WTC11 (cell line): Measurements from ENCODE around the gene SMAD3. TPM values are rescaled to one million over a fixed set of nuclear protein-coding genes. Genes with fewer than 3 reads are reported as not detected.

Experiments
- ATAC-seq: fragments of 200-7000 bp; cut with Tn5 transposase; 2 replicates; pipeline ENCODE4 v1.10.0; 2021; ENCODE audit warnings: mild to moderate bottlenecking, moderate library complexity
- CTCF ChIA-PET: fragments of 300-600 bp; sonication (Branson Sonifier 250); formaldehyde crosslinking; loops from one replicate; lab custom pipeline; 2021; ENCODE audit warnings: antibody characterized with exemption; lab: Charles Lee
- POLR2A ChIA-PET: fragments of 350-600 bp; sonication (Branson Sonifier 250); formaldehyde crosslinking; loops from one replicate; lab custom pipeline; 2021; ENCODE audit warnings: antibody characterized with exemption; lab: Charles Lee
- DNase-seq: peaks from one replicate; pipeline ENCODE4 v3.0.0; 2021; ENCODE audit warnings: low spot score
- H3K27ac Mint-ChIP-seq: 2 replicates; pipeline ENCODE4 v1.8.0; 2021; ENCODE audit warnings: mixed read lengths
- H3K27me3 Mint-ChIP-seq: 2 replicates; pipeline ENCODE4 v1.8.0; 2021; ENCODE audit warnings: low read depth, mild to moderate bottlenecking, moderate library complexity, mixed read lengths
- H3K36me3 Mint-ChIP-seq: 2 replicates; pipeline ENCODE4 v1.8.0; 2021; ENCODE audit warnings: mixed read lengths
- H3K4me1 Mint-ChIP-seq: 2 replicates; pipeline ENCODE4 v1.8.0; 2022; ENCODE audit warnings: mixed read lengths
- H3K4me3 Mint-ChIP-seq: 2 replicates; pipeline ENCODE4 v1.8.0; 2021; ENCODE audit warnings: mild to moderate bottlenecking, moderate library complexity, mixed read lengths
- H3K9me3 Mint-ChIP-seq: 2 replicates; pipeline ENCODE4 v1.8.0; 2021; ENCODE audit warnings: mixed read lengths
- CBFB ChIP-seq: sonication (generic); formaldehyde crosslinking; IDR thresholded peaks from 2 replicates; pipeline ENCODE4 v1.8.1; 2022; ENCODE audit warnings: mild to moderate bottlenecking, low read depth, missing genetic modification reagents
- CDX4 ChIP-seq: fragments of 250-450 bp; sonication (Bioruptor Pico); IDR thresholded peaks from 2 replicates; pipeline ENCODE4 v1.9.0; 2021; ENCODE audit warnings: moderate library complexity, mild to moderate bottlenecking, inconsistent platforms, borderline replicate concordance
- CREM ChIP-seq: sonication (generic); formaldehyde crosslinking; IDR thresholded peaks from 2 replicates; pipeline ENCODE4 v1.8.1; 2022; ENCODE audit warnings: mild to moderate bottlenecking, missing genetic modification reagents, moderate library complexity
- E2F1 ChIP-seq: sonication (generic); formaldehyde crosslinking; IDR thresholded peaks from 2 replicates; pipeline ENCODE4 v1.8.0; 2022; ENCODE audit warnings: mild to moderate bottlenecking, missing genetic modification reagents
- FOXP4 ChIP-seq: sonication (generic); formaldehyde crosslinking; IDR thresholded peaks from 2 replicates; pipeline ENCODE4 v1.8.0; 2022; ENCODE audit warnings: mild to moderate bottlenecking, missing genetic modification reagents
- HMGA2 ChIP-seq: fragments of 250-450 bp; sonication (Bioruptor Pico); IDR thresholded peaks from 2 replicates; pipeline ENCODE4 v1.4.0; 2021; ENCODE audit warnings: mild to moderate bottlenecking, moderate library complexity
- IRF2 ChIP-seq: sonication (generic); formaldehyde crosslinking; IDR thresholded peaks from 2 replicates; pipeline ENCODE4 v1.8.0; 2022; ENCODE audit warnings: low read depth, missing genetic modification reagents, borderline replicate concordance
- JUN ChIP-seq: sonication (generic); formaldehyde crosslinking; IDR thresholded peaks from 2 replicates; pipeline ENCODE4 v1.8.0; 2023; ENCODE audit warnings: mild to moderate bottlenecking, missing genetic modification reagents
- NFYB ChIP-seq: sonication (generic); formaldehyde crosslinking; conservative IDR thresholded peaks from 2 replicates; pipeline ENCODE4 v1.8.0; 2022; ENCODE audit warnings: low read depth, missing genetic modification reagents
- OVOL2 ChIP-seq: fragments of 250-450 bp; sonication (Bioruptor Pico); IDR thresholded peaks from 2 replicates; pipeline ENCODE4 v1.9.0; 2021; ENCODE audit warnings: mild to moderate bottlenecking, borderline replicate concordance
- USF1 ChIP-seq: sonication (generic); formaldehyde crosslinking; IDR thresholded peaks from 2 replicates; pipeline ENCODE4 v1.8.0; 2022; ENCODE audit warnings: mild to moderate bottlenecking, missing genetic modification reagents
- ZBTB21 ChIP-seq: sonication (generic); formaldehyde crosslinking; IDR thresholded peaks from 2 replicates; pipeline ENCODE4 v1.8.1; 2023; ENCODE audit warnings: mild to moderate bottlenecking, missing genetic modification reagents, borderline replicate concordance
- ZNF121 ChIP-seq: sonication (generic); formaldehyde crosslinking; IDR thresholded peaks from 2 replicates; pipeline ENCODE4 v1.8.0; 2023; ENCODE audit warnings: missing genetic modification reagents
- ZNF281 ChIP-seq: sonication (generic); formaldehyde crosslinking; IDR thresholded peaks from 2 replicates; pipeline ENCODE4 v1.8.0; 2023; ENCODE audit warnings: mild to moderate bottlenecking, missing genetic modification reagents
- ZNF317 ChIP-seq: sonication (generic); formaldehyde crosslinking; IDR thresholded peaks from 2 replicates; pipeline ENCODE4 v1.8.1; 2023; ENCODE audit warnings: low read depth, mild to moderate bottlenecking, moderate library complexity, missing genetic modification reagents, borderline replicate concordance
- ZNF512 ChIP-seq: sonication (generic); formaldehyde crosslinking; IDR thresholded peaks from 2 replicates; pipeline ENCODE4 v1.8.1; 2022; ENCODE audit warnings: missing genetic modification reagents, borderline replicate concordance
- ZSCAN18 ChIP-seq: fragments of 250-450 bp; sonication (Bioruptor Pico); IDR thresholded peaks from 2 replicates; pipeline ENCODE4 v2.1.2; 2022; ENCODE audit warnings: mild to moderate bottlenecking, moderate library complexity
- total RNA-seq: library from RNA; stranded (reverse); gene quantifications from 3 replicates; pipeline ENCODE4 v1.2.3, GENCODE V29; 2021

SMAD3 gene
- total RNA-seq, 1 experiment from 2014 or later: 34.6 TPM

- TF ChIP-seq CREM (no peak), OVOL2 (CRISPR knock-in tag) (no peak), FOXP4 (CRISPR knock-in tag) (no peak), IRF2 (CRISPR knock-in tag) (no peak), ZNF281 (CRISPR knock-in tag) (no peak), JUN (CRISPR knock-in tag) (no peak), HMGA2 (CRISPR knock-in tag) (no peak), ZBTB21 (CRISPR knock-in tag) (no peak), ZNF121 (CRISPR knock-in tag) (no peak), USF1 (CRISPR knock-in tag) (no peak), NFYB (no peak), E2F1 (no peak), ZNF317 (CRISPR knock-in tag) (no peak), CBFB (CRISPR knock-in tag) (no peak), ZNF512 (CRISPR knock-in tag) (no peak), CDX4 (CRISPR knock-in tag) (no peak), ZSCAN18 (CRISPR knock-in tag) (no peak)
- TF ChIP-seq, all 79 proteins: peak for 0
- Mint-ChIP-seq H3K27me3 (no peaks in the 10 kb centered on the region), H3K36me3 (peaks cover 34% of the 10 kb centered on the region), H3K27ac (no peak overlapping the region), H3K4me3 (no peak overlapping the region), H3K4me1 (peaks cover 3% of the 10 kb centered on the region), H3K9me3 (no peaks in the 10 kb centered on the region)
- DNase-seq (no peak), ATAC-seq (no peak)
- POLR2A ChIA-PET: no interaction called here
- CTCF ChIA-PET: no interaction called here
These were observed 125.4 kb downstream of the SMAD3 start for GRCh38 chr15:67190813-67191212.
